ENCODE data around the gene KRTAP12-1.
"Not testable (repeated sequence)": the region's sequence is repeated elsewhere in the genome, so short reads cannot be mapped to it uniquely, and the experiment has no call there.

DNA sequence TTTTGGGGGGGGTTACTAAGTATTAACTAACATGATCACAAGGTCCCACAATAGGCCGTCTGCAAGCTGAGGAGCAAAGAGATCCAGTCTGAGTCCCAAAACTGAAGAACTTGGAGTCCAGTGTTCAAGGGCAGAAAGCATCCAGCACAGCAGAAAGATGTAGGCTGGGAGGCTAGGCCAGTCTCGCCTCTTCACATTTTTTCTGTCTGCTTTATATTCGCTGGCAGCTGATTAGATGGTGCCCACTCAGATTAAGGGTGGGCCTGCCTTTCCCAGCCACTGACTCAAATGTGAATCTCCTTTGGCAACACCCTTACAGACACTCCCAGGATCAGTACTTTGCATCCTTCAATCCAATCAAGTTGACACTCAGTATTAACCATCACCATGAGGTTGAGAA lies 7.8 kb upstream of the KRTAP12-1 start:
- TF ChIP-seq, protein P1, sequence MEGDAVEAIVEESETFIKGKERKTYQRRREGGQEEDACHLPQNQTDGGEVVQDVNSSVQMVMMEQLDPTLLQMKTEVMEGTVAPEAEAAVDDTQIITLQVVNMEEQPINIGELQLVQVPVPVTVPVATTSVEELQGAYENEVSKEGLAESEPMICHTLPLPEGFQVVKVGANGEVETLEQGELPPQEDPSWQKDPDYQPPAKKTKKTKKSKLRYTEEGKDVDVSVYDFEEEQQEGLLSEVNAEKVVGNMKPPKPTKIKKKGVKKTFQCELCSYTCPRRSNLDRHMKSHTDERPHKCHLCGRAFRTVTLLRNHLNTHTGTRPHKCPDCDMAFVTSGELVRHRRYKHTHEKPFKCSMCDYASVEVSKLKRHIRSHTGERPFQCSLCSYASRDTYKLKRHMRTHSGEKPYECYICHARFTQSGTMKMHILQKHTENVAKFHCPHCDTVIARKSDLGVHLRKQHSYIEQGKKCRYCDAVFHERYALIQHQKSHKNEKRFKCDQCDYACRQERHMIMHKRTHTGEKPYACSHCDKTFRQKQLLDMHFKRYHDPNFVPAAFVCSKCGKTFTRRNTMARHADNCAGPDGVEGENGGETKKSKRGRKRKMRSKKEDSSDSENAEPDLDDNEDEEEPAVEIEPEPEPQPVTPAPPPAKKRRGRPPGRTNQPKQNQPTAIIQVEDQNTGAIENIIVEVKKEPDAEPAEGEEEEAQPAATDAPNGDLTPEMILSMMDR (conservative IDR thresholded peaks at IDR 0.05; ENCODE audit: low read length) = not testable (repeated sequence)
- TF ChIP-seq EZH2phosphoT487 (IDR thresholded peaks at IDR 0.05; ENCODE audit: borderline replicate concordance) = not testable (repeated sequence)
